K562 (cell line): ENCODE data around the gene SOD1. TPM values are rescaled to one million over a fixed set of nuclear protein-coding genes. Genes with fewer than 3 reads are reported as not detected.

Experiments
- LCOR ChIP-seq: sonication (generic); formaldehyde crosslinking; IDR thresholded peaks from 2 replicates; pipeline ENCODE4 v1.8.0; 2022; ENCODE audit warnings: mild to moderate bottlenecking, missing genetic modification reagents
- MTA2 ChIP-seq: fragments of 450-650 bp; IDR thresholded peaks from 2 replicates; pipeline ENCODE4 v1.6.1; 2016; ENCODE audit warnings: low read depth
- NR4A1 ChIP-seq, 2 experiments: fragments of 250-450 bp in 1 of 2; fragments of 450-650 bp in 1 of 2; sonication (Bioruptor Pico) in 1 of 2; IDR thresholded peaks; 2 replicates each; pipeline versions ENCODE4 v1.4.0 to v1.6.1; 2016 to 2020; ENCODE audit warnings: mild to moderate bottlenecking in 2 of 2, missing compliant biosample characterization in 1 of 2, missing genetic modification characterization in 1 of 2, moderate library complexity in 1 of 2
- NUFIP1 ChIP-seq: fragments of 450-650 bp; IDR thresholded peaks from 2 replicates; pipeline ENCODE4 v1.6.1; 2018; ENCODE audit not compliant: partially characterized antibody
- PML ChIP-seq: IDR thresholded peaks from 2 replicates; pipeline ENCODE4 v1.6.1; 2012; ENCODE audit warnings: low read length, inconsistent platforms
- SIN3B ChIP-seq: fragments of 450-650 bp; IDR thresholded peaks from 2 replicates; pipeline ENCODE4 v1.6.1; 2017; ENCODE audit warnings: low read depth, mild to moderate bottlenecking, moderate library complexity
- polyA plus RNA-seq, 8 experiments: library from polyadenylated mRNA; depleted of rRNA in 4 of 8; stranded (reverse) in 5 of 8; unstranded in 3 of 8; fragments of >200 nt; fragmentation: Nextera tagmentation in 2 of 8; fragmentation: Illumina TruSeq in 1 of 8; extraction: Ambion mirVana in 2 of 8; extraction: Trizol in 1 of 8; gene quantifications; 2 replicates each; pipeline versions ENCODE4 v1.2.1 to v1.2.3, GENCODE V29; 2011 to 2014; ENCODE audit warnings: inconsistent platforms in 1 of 8, missing spikeins in 1 of 8
- total RNA-seq, 7 experiments: library from RNA; depleted of rRNA in 6 of 7; stranded (reverse); fragments of >200 nt in 6 of 7; fragmentation: Illumina TruSeq in 2 of 7; extraction: Trizol in 2 of 7; gene quantifications; 2 replicates each; pipeline versions ENCODE4 v1.2.1 to v1.2.3, GENCODE V29; 2011 to 2021; ENCODE audit warnings: low replicate concordance in 1 of 7
- TF ChIP-seq, protein P1 (sequence below): fragments of 200-600 bp; sonication (generic); IDR thresholded peaks from one replicate; pipeline ENCODE4 v1.6.1; 2012; ENCODE audit warnings: mild to moderate bottlenecking, low read depth, low read length, inconsistent platforms
- TF ChIP-seq, protein P2 (sequence below): sonication (generic); formaldehyde crosslinking; IDR thresholded peaks from 2 replicates; pipeline ENCODE4 v1.8.0; 2023; ENCODE audit warnings: mild to moderate bottlenecking, missing genetic modification reagents
- TF ChIP-seq, protein P3 (sequence below), 3 experiments: IDR thresholded peaks in 2 of 3; conservative IDR thresholded peaks in 1 of 3; 2 replicates each; pipeline ENCODE4 v1.5.1; 2011 to 2012; ENCODE audit warnings: low read length in 3 of 3, mild to moderate bottlenecking in 3 of 3, control low read depth in 2 of 3, improper control_type of control experiment in 1 of 3, inconsistent platforms in 1 of 3, low read depth in 1 of 3, mixed read lengths in 1 of 3, moderate library complexity in 1 of 3; ENCODE audit not compliant: insufficient read depth in 2 of 3

The SOD1 gene
- total and polyA plus RNA-seq, 9 of the 15 experiments (the other 6 are each of a cell fraction or from before 2014, with no cell fraction given): 452 to 1,409 (median 633) TPM

DNA sequence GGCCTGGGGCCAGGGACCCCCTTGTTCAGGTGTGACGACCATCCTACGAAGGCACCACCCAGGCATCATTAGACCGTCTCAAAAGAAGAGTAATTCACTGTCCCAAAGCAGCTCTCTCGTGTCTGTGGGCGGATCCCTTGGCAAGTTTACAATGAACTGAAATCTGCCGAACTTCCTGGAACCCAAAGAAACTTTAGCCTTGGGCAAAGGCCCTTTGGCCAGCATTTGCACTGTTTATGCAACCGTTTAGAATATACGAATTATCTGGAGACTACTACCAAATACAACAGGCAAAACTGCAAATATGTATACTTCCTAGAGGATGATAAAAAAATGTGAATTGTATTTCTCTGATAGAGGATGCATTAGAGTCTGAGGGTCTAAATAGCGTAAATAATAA lies 1.4 kb upstream of the SOD1 start (continued):
- TF ChIP-seq, protein P1, sequence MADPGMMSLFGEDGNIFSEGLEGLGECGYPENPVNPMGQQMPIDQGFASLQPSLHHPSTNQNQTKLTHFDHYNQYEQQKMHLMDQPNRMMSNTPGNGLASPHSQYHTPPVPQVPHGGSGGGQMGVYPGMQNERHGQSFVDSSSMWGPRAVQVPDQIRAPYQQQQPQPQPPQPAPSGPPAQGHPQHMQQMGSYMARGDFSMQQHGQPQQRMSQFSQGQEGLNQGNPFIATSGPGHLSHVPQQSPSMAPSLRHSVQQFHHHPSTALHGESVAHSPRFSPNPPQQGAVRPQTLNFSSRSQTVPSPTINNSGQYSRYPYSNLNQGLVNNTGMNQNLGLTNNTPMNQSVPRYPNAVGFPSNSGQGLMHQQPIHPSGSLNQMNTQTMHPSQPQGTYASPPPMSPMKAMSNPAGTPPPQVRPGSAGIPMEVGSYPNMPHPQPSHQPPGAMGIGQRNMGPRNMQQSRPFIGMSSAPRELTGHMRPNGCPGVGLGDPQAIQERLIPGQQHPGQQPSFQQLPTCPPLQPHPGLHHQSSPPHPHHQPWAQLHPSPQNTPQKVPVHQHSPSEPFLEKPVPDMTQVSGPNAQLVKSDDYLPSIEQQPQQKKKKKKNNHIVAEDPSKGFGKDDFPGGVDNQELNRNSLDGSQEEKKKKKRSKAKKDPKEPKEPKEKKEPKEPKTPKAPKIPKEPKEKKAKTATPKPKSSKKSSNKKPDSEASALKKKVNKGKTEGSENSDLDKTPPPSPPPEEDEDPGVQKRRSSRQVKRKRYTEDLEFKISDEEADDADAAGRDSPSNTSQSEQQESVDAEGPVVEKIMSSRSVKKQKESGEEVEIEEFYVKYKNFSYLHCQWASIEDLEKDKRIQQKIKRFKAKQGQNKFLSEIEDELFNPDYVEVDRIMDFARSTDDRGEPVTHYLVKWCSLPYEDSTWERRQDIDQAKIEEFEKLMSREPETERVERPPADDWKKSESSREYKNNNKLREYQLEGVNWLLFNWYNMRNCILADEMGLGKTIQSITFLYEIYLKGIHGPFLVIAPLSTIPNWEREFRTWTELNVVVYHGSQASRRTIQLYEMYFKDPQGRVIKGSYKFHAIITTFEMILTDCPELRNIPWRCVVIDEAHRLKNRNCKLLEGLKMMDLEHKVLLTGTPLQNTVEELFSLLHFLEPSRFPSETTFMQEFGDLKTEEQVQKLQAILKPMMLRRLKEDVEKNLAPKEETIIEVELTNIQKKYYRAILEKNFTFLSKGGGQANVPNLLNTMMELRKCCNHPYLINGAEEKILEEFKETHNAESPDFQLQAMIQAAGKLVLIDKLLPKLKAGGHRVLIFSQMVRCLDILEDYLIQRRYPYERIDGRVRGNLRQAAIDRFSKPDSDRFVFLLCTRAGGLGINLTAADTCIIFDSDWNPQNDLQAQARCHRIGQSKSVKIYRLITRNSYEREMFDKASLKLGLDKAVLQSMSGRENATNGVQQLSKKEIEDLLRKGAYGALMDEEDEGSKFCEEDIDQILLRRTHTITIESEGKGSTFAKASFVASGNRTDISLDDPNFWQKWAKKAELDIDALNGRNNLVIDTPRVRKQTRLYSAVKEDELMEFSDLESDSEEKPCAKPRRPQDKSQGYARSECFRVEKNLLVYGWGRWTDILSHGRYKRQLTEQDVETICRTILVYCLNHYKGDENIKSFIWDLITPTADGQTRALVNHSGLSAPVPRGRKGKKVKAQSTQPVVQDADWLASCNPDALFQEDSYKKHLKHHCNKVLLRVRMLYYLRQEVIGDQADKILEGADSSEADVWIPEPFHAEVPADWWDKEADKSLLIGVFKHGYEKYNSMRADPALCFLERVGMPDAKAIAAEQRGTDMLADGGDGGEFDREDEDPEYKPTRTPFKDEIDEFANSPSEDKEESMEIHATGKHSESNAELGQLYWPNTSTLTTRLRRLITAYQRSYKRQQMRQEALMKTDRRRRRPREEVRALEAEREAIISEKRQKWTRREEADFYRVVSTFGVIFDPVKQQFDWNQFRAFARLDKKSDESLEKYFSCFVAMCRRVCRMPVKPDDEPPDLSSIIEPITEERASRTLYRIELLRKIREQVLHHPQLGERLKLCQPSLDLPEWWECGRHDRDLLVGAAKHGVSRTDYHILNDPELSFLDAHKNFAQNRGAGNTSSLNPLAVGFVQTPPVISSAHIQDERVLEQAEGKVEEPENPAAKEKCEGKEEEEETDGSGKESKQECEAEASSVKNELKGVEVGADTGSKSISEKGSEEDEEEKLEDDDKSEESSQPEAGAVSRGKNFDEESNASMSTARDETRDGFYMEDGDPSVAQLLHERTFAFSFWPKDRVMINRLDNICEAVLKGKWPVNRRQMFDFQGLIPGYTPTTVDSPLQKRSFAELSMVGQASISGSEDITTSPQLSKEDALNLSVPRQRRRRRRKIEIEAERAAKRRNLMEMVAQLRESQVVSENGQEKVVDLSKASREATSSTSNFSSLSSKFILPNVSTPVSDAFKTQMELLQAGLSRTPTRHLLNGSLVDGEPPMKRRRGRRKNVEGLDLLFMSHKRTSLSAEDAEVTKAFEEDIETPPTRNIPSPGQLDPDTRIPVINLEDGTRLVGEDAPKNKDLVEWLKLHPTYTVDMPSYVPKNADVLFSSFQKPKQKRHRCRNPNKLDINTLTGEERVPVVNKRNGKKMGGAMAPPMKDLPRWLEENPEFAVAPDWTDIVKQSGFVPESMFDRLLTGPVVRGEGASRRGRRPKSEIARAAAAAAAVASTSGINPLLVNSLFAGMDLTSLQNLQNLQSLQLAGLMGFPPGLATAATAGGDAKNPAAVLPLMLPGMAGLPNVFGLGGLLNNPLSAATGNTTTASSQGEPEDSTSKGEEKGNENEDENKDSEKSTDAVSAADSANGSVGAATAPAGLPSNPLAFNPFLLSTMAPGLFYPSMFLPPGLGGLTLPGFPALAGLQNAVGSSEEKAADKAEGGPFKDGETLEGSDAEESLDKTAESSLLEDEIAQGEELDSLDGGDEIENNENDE: no peak
- TF ChIP-seq NUFIP1: no peak
- TF ChIP-seq NR4A1 (CRISPR knock-in tag; IDR thresholded peaks at IDR 0.05): no peak
- no peak for TF ChIP-seq NR4A1 (tag; IDR thresholded peaks at IDR 0.05)
- TF ChIP-seq LCOR (CRISPR knock-in tag): no peak
- TF ChIP-seq, protein P2, sequence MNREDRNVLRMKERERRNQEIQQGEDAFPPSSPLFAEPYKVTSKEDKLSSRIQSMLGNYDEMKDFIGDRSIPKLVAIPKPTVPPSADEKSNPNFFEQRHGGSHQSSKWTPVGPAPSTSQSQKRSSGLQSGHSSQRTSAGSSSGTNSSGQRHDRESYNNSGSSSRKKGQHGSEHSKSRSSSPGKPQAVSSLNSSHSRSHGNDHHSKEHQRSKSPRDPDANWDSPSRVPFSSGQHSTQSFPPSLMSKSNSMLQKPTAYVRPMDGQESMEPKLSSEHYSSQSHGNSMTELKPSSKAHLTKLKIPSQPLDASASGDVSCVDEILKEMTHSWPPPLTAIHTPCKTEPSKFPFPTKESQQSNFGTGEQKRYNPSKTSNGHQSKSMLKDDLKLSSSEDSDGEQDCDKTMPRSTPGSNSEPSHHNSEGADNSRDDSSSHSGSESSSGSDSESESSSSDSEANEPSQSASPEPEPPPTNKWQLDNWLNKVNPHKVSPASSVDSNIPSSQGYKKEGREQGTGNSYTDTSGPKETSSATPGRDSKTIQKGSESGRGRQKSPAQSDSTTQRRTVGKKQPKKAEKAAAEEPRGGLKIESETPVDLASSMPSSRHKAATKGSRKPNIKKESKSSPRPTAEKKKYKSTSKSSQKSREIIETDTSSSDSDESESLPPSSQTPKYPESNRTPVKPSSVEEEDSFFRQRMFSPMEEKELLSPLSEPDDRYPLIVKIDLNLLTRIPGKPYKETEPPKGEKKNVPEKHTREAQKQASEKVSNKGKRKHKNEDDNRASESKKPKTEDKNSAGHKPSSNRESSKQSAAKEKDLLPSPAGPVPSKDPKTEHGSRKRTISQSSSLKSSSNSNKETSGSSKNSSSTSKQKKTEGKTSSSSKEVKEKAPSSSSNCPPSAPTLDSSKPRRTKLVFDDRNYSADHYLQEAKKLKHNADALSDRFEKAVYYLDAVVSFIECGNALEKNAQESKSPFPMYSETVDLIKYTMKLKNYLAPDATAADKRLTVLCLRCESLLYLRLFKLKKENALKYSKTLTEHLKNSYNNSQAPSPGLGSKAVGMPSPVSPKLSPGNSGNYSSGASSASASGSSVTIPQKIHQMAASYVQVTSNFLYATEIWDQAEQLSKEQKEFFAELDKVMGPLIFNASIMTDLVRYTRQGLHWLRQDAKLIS (CRISPR knock-in tag): no peak
- no peak for TF ChIP-seq MTA2
- TF ChIP-seq, protein P3, sequence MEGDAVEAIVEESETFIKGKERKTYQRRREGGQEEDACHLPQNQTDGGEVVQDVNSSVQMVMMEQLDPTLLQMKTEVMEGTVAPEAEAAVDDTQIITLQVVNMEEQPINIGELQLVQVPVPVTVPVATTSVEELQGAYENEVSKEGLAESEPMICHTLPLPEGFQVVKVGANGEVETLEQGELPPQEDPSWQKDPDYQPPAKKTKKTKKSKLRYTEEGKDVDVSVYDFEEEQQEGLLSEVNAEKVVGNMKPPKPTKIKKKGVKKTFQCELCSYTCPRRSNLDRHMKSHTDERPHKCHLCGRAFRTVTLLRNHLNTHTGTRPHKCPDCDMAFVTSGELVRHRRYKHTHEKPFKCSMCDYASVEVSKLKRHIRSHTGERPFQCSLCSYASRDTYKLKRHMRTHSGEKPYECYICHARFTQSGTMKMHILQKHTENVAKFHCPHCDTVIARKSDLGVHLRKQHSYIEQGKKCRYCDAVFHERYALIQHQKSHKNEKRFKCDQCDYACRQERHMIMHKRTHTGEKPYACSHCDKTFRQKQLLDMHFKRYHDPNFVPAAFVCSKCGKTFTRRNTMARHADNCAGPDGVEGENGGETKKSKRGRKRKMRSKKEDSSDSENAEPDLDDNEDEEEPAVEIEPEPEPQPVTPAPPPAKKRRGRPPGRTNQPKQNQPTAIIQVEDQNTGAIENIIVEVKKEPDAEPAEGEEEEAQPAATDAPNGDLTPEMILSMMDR (IDR thresholded peaks at IDR 0.05 in 2 of 3, conservative IDR thresholded peaks at IDR 0.05 in 1 of 3; ENCODE audit: insufficient read depth in 2 of 3, low read depth in 1 of 3, low read length in 3 of 3): no peak
- TF ChIP-seq SIN3B: no peak
- no peak for TF ChIP-seq PML
